ENCODE data around the gene ZBTB2.

GRCh38 chr6:151384151-151384550 lies 7.2 kb downstream of the ZBTB2 start:
- TF ChIP-seq CTCF (conservative IDR thresholded peaks at IDR 0.05) (no peak), ZFX (IDR thresholded peaks at IDR 0.05) (no peak)
